Sigmoid colon (tissue), 4 donors: ENCODE measurements around the gene KIF1A.

Experiments
- EP300 ChIP-seq, 4 donors: sonication (generic); formaldehyde crosslinking; IDR thresholded peaks; one replicate each; pipeline ENCODE4 v1.6.1; 2017; ENCODE audit warnings: antibody characterized with exemption in 4 of 4
- POLR2A ChIP-seq, 2 donors: fragments of 450-650 bp; IDR thresholded peaks; one replicate each; pipeline ENCODE4 v1.6.1; 2016; ENCODE audit warnings: antibody characterized with exemption in 2 of 2, mild to moderate bottlenecking in 2 of 2, moderate library complexity in 2 of 2
- POLR2AphosphoS5 ChIP-seq, 4 donors: sonication (generic); formaldehyde crosslinking; IDR thresholded peaks; one replicate each; pipeline ENCODE4 v1.6.1; 2017; ENCODE audit warnings: antibody characterized with exemption in 4 of 4
- TF ChIP-seq, protein P1 (sequence below), 4 experiments: fragments of 450-650 bp in 3 of 4; fragments of 200-600 bp in 1 of 4; IDR thresholded peaks; one replicate each; pipeline ENCODE4 v1.5.1; 2016 to 2019; ENCODE audit warnings: antibody characterized with exemption in 4 of 4, mild to moderate bottlenecking in 3 of 4, moderate library complexity in 2 of 4

GRCh38 chr2:240687045-240687740 is 132.8 kb downstream of the KIF1A start:
- TF ChIP-seq, protein P1, sequence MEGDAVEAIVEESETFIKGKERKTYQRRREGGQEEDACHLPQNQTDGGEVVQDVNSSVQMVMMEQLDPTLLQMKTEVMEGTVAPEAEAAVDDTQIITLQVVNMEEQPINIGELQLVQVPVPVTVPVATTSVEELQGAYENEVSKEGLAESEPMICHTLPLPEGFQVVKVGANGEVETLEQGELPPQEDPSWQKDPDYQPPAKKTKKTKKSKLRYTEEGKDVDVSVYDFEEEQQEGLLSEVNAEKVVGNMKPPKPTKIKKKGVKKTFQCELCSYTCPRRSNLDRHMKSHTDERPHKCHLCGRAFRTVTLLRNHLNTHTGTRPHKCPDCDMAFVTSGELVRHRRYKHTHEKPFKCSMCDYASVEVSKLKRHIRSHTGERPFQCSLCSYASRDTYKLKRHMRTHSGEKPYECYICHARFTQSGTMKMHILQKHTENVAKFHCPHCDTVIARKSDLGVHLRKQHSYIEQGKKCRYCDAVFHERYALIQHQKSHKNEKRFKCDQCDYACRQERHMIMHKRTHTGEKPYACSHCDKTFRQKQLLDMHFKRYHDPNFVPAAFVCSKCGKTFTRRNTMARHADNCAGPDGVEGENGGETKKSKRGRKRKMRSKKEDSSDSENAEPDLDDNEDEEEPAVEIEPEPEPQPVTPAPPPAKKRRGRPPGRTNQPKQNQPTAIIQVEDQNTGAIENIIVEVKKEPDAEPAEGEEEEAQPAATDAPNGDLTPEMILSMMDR (IDR thresholded peaks at IDR 0.05) = no peak
- TF ChIP-seq POLR2A (IDR thresholded peaks at IDR 0.05) = no peak
- TF ChIP-seq EP300 (IDR thresholded peaks at IDR 0.05) = no peak
- TF ChIP-seq POLR2AphosphoS5 (IDR thresholded peaks at IDR 0.05) = no peak
